Endothelial cell of umbilical vein (primary cell): Measurements from ENCODE around the gene NRCAM. TPM values are rescaled to one million over a fixed set of nuclear protein-coding genes. Genes with fewer than 3 reads are reported as not detected.

Experiments used
- BruUV-seq: library from RNA; stranded (reverse); fragments of 400-500 nt; replicated peaks from 2 replicates; lab custom pipeline; 2021; lab: Mats Ljungman, UMichigan
- CTCF ChIA-PET: fragments of 300-600, 350-600 bp; sonication (Branson Sonifier 250); formaldehyde crosslinking; loops from one replicate; lab custom pipeline; 2021; ENCODE audit warnings: antibody characterized with exemption, inconsistent platforms; lab: Charles Lee
- POLR2A ChIA-PET: fragments of 300-600, 350-600 bp; sonication (Branson Sonifier 250); formaldehyde crosslinking; loops from one replicate; lab custom pipeline; 2021; ENCODE audit warnings: antibody characterized with exemption, inconsistent platforms; lab: Charles Lee
- DNase-seq: peaks from one replicate; pipeline ENCODE4 v3.0.0-alpha.2; 2011; ENCODE audit warnings: low read depth, low spot score
- FAIRE-seq: peaks from 2 replicates; lab custom pipeline; 2011; peaks lifted over from hg19 to GRCh38; lab: Jason Lieb, UNC
- H2AFZ ChIP-seq: 2 replicates; pipeline ENCODE4 v1.6.0; 2012; ENCODE audit warnings: low read depth, low read length, control low read depth, inconsistent platforms
- H3K27ac ChIP-seq: 2 replicates; pipeline ENCODE4 v1.5.1; 2011; ENCODE audit warnings: low read depth, mild to moderate bottlenecking, control low read depth, low read length, moderate library complexity; ENCODE audit not compliant: insufficient read depth
- H3K27me3 ChIP-seq, 2 experiments: 2 replicates each; pipeline versions ENCODE4 v1.6.0 to v1.6.1; 2011; ENCODE audit warnings: low read length in 2 of 2, mixed read lengths in 1 of 2; ENCODE audit not compliant: control insufficient read depth in 2 of 2, insufficient read depth in 2 of 2
- H3K36me3 ChIP-seq, 2 experiments: 2 replicates in 1 of 2; 3 replicates in 1 of 2; pipeline ENCODE4 v1.5.1; 2011; ENCODE audit warnings: low read length in 2 of 2, mild to moderate bottlenecking in 1 of 2, moderate library complexity in 1 of 2; ENCODE audit not compliant: control insufficient read depth in 2 of 2, insufficient read depth in 2 of 2; ENCODE audit errors: extremely low read depth in 1 of 2
- H3K4me1 ChIP-seq: 3 replicates; pipeline ENCODE4 v1.5.1; 2011; ENCODE audit warnings: mild to moderate bottlenecking, low read length; ENCODE audit not compliant: control insufficient read depth, insufficient read depth; ENCODE audit errors: extremely low read depth
- H3K4me2 ChIP-seq: 2 replicates; pipeline ENCODE4 v1.6.1; 2011; ENCODE audit warnings: low read length, control low read depth, mixed read lengths; ENCODE audit not compliant: insufficient read depth
- H3K4me3 ChIP-seq, 3 experiments: fragments of 200-600 bp in 1 of 3; sonication (generic), shearing (Covaris generic) in 1 of 3; replicated peaks in 1 of 3; 2 replicates each; pipeline ENCODE4 v1.5.1; 2011 to 2016; ENCODE audit warnings: control low read depth in 3 of 3, low read length in 3 of 3, mild to moderate bottlenecking in 2 of 3, inconsistent platforms in 1 of 3, low read depth in 1 of 3, moderate library complexity in 1 of 3; ENCODE audit not compliant: insufficient read depth in 1 of 3
- H3K79me2 ChIP-seq: 2 replicates; pipeline ENCODE4 v1.6.0; 2012; ENCODE audit warnings: low read length, inconsistent platforms; ENCODE audit not compliant: control insufficient read depth, insufficient read depth
- H3K9ac ChIP-seq: replicated peaks from 2 replicates; pipeline ENCODE3; 2011; ENCODE audit warnings: low read length, control low read depth; ENCODE audit not compliant: insufficient read depth; ENCODE audit errors: extremely low read depth
- H3K9me1 ChIP-seq: replicated peaks from 3 replicates; pipeline ENCODE4 v1.6.0; 2011; ENCODE audit warnings: mild to moderate bottlenecking, low read length; ENCODE audit not compliant: control insufficient read depth, insufficient read depth; ENCODE audit errors: extremely low read depth
- H3K9me3 ChIP-seq: replicated peaks from 2 replicates; pipeline ENCODE4 v1.5.1; 2012; ENCODE audit warnings: low read length, inconsistent platforms; ENCODE audit not compliant: control insufficient read depth, insufficient read depth
- H4K20me1 ChIP-seq: replicated peaks from 2 replicates; pipeline ENCODE3; 2011; ENCODE audit warnings: mild to moderate bottlenecking, low read length; ENCODE audit not compliant: control insufficient read depth, insufficient read depth; ENCODE audit errors: extremely low read depth
- CTCF ChIP-seq, 2 donors: IDR thresholded peaks; 1 replicate in 1 of 2; 2 replicates in 1 of 2; pipeline ENCODE4 v1.5.1; 2011; ENCODE audit warnings: low read length in 2 of 2, mild to moderate bottlenecking in 2 of 2, moderate library complexity in 2 of 2, control low read depth in 1 of 2, inconsistent platforms in 1 of 2, low read depth in 1 of 2; ENCODE audit not compliant: insufficient read depth in 1 of 2; ENCODE audit errors: extremely low read depth in 1 of 2
- EZH2 ChIP-seq: IDR thresholded peaks from 2 replicates; pipeline ENCODE4 v1.6.1; 2012; ENCODE audit warnings: borderline replicate concordance, low read depth, mild to moderate bottlenecking, moderate library complexity, low read length, inconsistent platforms; ENCODE audit not compliant: severe bottlenecking
- FOS ChIP-seq: IDR thresholded peaks from 2 replicates; pipeline ENCODE4 v1.6.1; 2011; ENCODE audit warnings: mild to moderate bottlenecking, low read length, moderate library complexity, borderline replicate concordance; ENCODE audit not compliant: insufficient read depth
- GATA2 ChIP-seq: IDR thresholded peaks from 2 replicates; pipeline ENCODE4 v1.7.0; 2011; ENCODE audit warnings: low read depth, mild to moderate bottlenecking, moderate library complexity, mixed read lengths, low read length; ENCODE audit not compliant: insufficient read length, insufficient read depth
- JUN ChIP-seq: IDR thresholded peaks from 2 replicates; pipeline ENCODE4 v1.6.1; 2011; ENCODE audit warnings: borderline replicate concordance, low read depth; ENCODE audit not compliant: insufficient read length, insufficient read depth
- MYC ChIP-seq: IDR thresholded peaks from one replicate; pipeline ENCODE4 v1.6.1; 2011; ENCODE audit warnings: mild to moderate bottlenecking, low read depth, low read length
- POLR2A ChIP-seq: IDR thresholded peaks from 2 replicates; pipeline ENCODE4 v1.6.1; 2012; ENCODE audit warnings: low read depth, mild to moderate bottlenecking, control low read depth, low read length
- POLR2AphosphoS5 ChIP-seq: IDR thresholded peaks from 2 replicates; pipeline ENCODE4 v1.6.1; 2012; ENCODE audit warnings: low read depth, mild to moderate bottlenecking, control low read depth, low read length, moderate library complexity; ENCODE audit not compliant: insufficient read depth
- dilution Hi-C: fragments of 300-500 bp; cut with MboI; formaldehyde crosslinking; loops from one replicate; pipeline ENCODE4 v1.15.0; 2019; ENCODE audit warnings: low sequenced_read_pairs; ENCODE audit not compliant: extremely low pct_ligation_motif_present
- intact Hi-C: fragments of 100-400 bp; cut with micrococcal nuclease; formaldehyde crosslinking; loops from one replicate; pipeline ENCODE4 v1.10.0; 2022
- polyA plus RNA-seq, 4 experiments: library from polyadenylated mRNA; depleted of rRNA in 3 of 4; stranded (reverse) in 3 of 4; unstranded in 1 of 4; fragments of >200 nt; gene quantifications; 2 replicates each; pipeline versions ENCODE4 v1.2.1 to v1.2.3, GENCODE V29; 2011 to 2012; ENCODE audit warnings: missing spikeins in 1 of 4
- total RNA-seq: library from RNA; stranded (reverse); gene quantifications from 2 replicates; pipeline ENCODE4 v1.2.3, GENCODE V29; 2021
- TF ChIP-seq, protein P1 (sequence below): IDR thresholded peaks from 2 replicates; pipeline ENCODE4 v1.6.1; 2011; ENCODE audit not compliant: insufficient read depth, insufficient read length

The NRCAM gene
- total and polyA plus RNA-seq, 2 donors (not counting 3 experiments of a cell fraction or from before 2014, with no cell fraction given): 26.0 to 47.6 TPM

- Histone ChIP-seq H3K4me3 (no peak overlapping the region), H4K20me1 (no peaks in the 10 kb centered on the region), H3K4me1 (no peaks in the 10 kb centered on the region), H3K79me2 (no peaks in the 10 kb centered on the region), H3K9me1 (no peaks in the 10 kb centered on the region), H3K9me3 (no peaks in the 10 kb centered on the region), H3K4me2 (no peak overlapping the region), H3K36me3 (peaks cover 4 to 6% of the 10 kb centered on the region in 2 experiments), H3K27ac (no peak overlapping the region), H2AFZ (no peak overlapping the region), H3K9ac (no peak overlapping the region), H3K27me3 (no peaks in the 10 kb centered on the region)
- no TSS peak for BruUV-seq
- ChIA-PET CTCF (no interaction called here), POLR2A (no interaction called here)
- intact Hi-C loops (no loop called here), dilution Hi-C loops (loop anchor here (25.0 kb wide), 1 partner anchor 296 kb away; no protein-coding TSS in a partner anchor)
- DNase-seq: no peak
- FAIRE-seq: no peak
- no peak for TF ChIP-seq POLR2A
- TF ChIP-seq FOS: no peak
- TF ChIP-seq, protein P1, sequence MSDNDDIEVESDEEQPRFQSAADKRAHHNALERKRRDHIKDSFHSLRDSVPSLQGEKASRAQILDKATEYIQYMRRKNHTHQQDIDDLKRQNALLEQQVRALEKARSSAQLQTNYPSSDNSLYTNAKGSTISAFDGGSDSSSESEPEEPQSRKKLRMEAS: no peak
- TF ChIP-seq EZH2: no peak
- TF ChIP-seq GATA2: no peak
- TF ChIP-seq POLR2AphosphoS5: no peak
- TF ChIP-seq JUN: no peak
- no peak for TF ChIP-seq CTCF (IDR thresholded peaks at IDR 0.05; ENCODE audit: extremely low read depth in 1 of 2, insufficient read depth in 1 of 2, low read depth in 1 of 2, low read length in 2 of 2)
- TF ChIP-seq MYC: no peak
These were observed 265.3 kb downstream of the NRCAM start for GRCh38 chr7:108190891-108191290.
